Measurements from ENCODE around the gene GLT6D1.

The GLT6D1 gene

GRCh38 chr9:135639196-135639595 lies at the start of gene GLT6D1:
Gene GLT6D1, minus strand, starts transcription at chr9:135639540. Its CDS starts 353 bp downstream, at chr9:135639187.
- no peak within 1 kb of the TSS for H3K27ac ChIP-seq
- no peak for TF ChIP-seq ZFX (IDR thresholded peaks at IDR 0.05)
- TF ChIP-seq CTCF (conservative IDR thresholded peaks at IDR 0.05), result no peak

- TF ChIP-seq CTCF (conservative IDR thresholded peaks at IDR 0.05) (no peak), ZFX (IDR thresholded peaks at IDR 0.05) (no peak)
- no peak overlapping the region for H3K27ac ChIP-seq
Observed at GRCh38 chr9:135689011-135689410, 49.7 kb upstream of the GLT6D1 start.

GRCh38 chr9:135687216-135687615 lies 47.9 kb upstream of the GLT6D1 start:
- TF ChIP-seq CTCF (conservative IDR thresholded peaks at IDR 0.05) (no peak), ZFX (IDR thresholded peaks at IDR 0.05) (no peak)
- H3K27ac ChIP-seq, result no peak overlapping the region

GRCh38 chr9:135684691-135685090 lies 45.4 kb upstream of the GLT6D1 start:
- no peak for TF ChIP-seq CTCF (conservative IDR thresholded peaks at IDR 0.05)
- no peak overlapping the region for H3K27ac ChIP-seq

- no peak overlapping the region; the same call in 1 of the 2 replicates for H3K27ac ChIP-seq
- no peak for TF ChIP-seq CTCF (conservative IDR thresholded peaks at IDR 0.05)
- no peak for TF ChIP-seq ZFX (IDR thresholded peaks at IDR 0.05)
Observed at GRCh38 chr9:135683401-135684034, 44.2 kb upstream of the GLT6D1 start.

- no peak overlapping the region for H3K27ac ChIP-seq
- TF ChIP-seq ZFX (IDR thresholded peaks at IDR 0.05) (no peak), CTCF (conservative IDR thresholded peaks at IDR 0.05) (no peak)
Observed at GRCh38 chr9:135681161-135681560, 41.8 kb upstream of the GLT6D1 start.

- no peak overlapping the region for H3K27ac ChIP-seq
- TF ChIP-seq CTCF (conservative IDR thresholded peaks at IDR 0.05) (no peak), ZFX (IDR thresholded peaks at IDR 0.05) (no peak)
Observed at GRCh38 chr9:135680056-135680455, 40.7 kb upstream of the GLT6D1 start.
